ENCODE measurements around the gene FSHB.
"Not testable (repeated sequence)": the region's sequence is repeated elsewhere in the genome, so short reads cannot be mapped to it uniquely, and the experiment has no call there.

FSHB gene

GRCh38 chr11:30230714-30231113 lies at the start of gene FSHB:
FSHB (plus strand) TSS chr11:30231014; CDS start chr11:30231903, 889 bp downstream.
- DNase-seq (ENCODE audit: low spot score) = no peak

- no peak for DNase-seq (ENCODE audit: low spot score)
Measured at GRCh38 chr11:30186748-30187147, 44.1 kb upstream of the FSHB start.

GRCh38 chr11:30192620-30193019 lies 38.2 kb upstream of the FSHB start:
- DNase-seq (ENCODE audit: low spot score) = no peak

- peak; percentile 18 for DNase-seq (ENCODE audit: low spot score)
Measured at GRCh38 chr11:30196400-30197206, 34.2 kb upstream of the FSHB start.

- no peak for DNase-seq (ENCODE audit: low spot score)
Measured at GRCh38 chr11:30197869-30198268, 32.9 kb upstream of the FSHB start.

GRCh38 chr11:30202989-30203388 lies 27.8 kb upstream of the FSHB start:
- DNase-seq (ENCODE audit: low spot score) = not testable (repeated sequence)

GRCh38 chr11:30203850-30204249 lies 27.0 kb upstream of the FSHB start:
- no peak for DNase-seq (ENCODE audit: low spot score)

- no peak for DNase-seq (ENCODE audit: low spot score)
Measured at GRCh38 chr11:30206249-30206996, 24.4 kb upstream of the FSHB start.

- DNase-seq (ENCODE audit: low spot score) = no peak
Measured at GRCh38 chr11:30210357-30210756, 20.5 kb upstream of the FSHB start.

- DNase-seq (ENCODE audit: low spot score) = no peak
Measured at GRCh38 chr11:30216534-30216933, 14.3 kb upstream of the FSHB start.

GRCh38 chr11:30218278-30218677 lies 12.5 kb upstream of the FSHB start:
- no peak for DNase-seq (ENCODE audit: low spot score)

GRCh38 chr11:30225642-30226041 lies 5.2 kb upstream of the FSHB start:
- DNase-seq (ENCODE audit: low spot score) = no peak

- no peak for DNase-seq (ENCODE audit: low spot score)
Measured at GRCh38 chr11:30228323-30228884, 2.4 kb upstream of the FSHB start.

- DNase-seq (ENCODE audit: low spot score) = no peak
Measured at GRCh38 chr11:30239025-30239424, 8.2 kb downstream of the FSHB start.

GRCh38 chr11:30244265-30244664 lies 13.5 kb downstream of the FSHB start:
- DNase-seq (ENCODE audit: low spot score) = peak; percentile 33

- no peak for DNase-seq (ENCODE audit: low spot score)
Measured at GRCh38 chr11:30245621-30246020, 14.8 kb downstream of the FSHB start.

GRCh38 chr11:30254307-30255298 lies 23.8 kb downstream of the FSHB start:
- no peak for DNase-seq (ENCODE audit: low spot score)

GRCh38 chr11:30255637-30256036 lies 24.8 kb downstream of the FSHB start:
- no peak for DNase-seq (ENCODE audit: low spot score)

- no peak for DNase-seq (ENCODE audit: low spot score)
Measured at GRCh38 chr11:30257058-30257457, 26.2 kb downstream of the FSHB start.

- DNase-seq (ENCODE audit: low spot score) = no peak
Measured at GRCh38 chr11:30258679-30259078, 27.9 kb downstream of the FSHB start.

GRCh38 chr11:30260813-30261212 lies 30.0 kb downstream of the FSHB start:
- no peak for DNase-seq (ENCODE audit: low spot score)

GRCh38 chr11:30261821-30262220 lies 31.0 kb downstream of the FSHB start:
- DNase-seq (ENCODE audit: low spot score) = no peak
